Suprapubic skin (tissue), 4 donors: ENCODE results near the gene MEMO1.

Experiments
- EP300 ChIP-seq: sonication (generic); formaldehyde crosslinking; IDR thresholded peaks from one replicate; pipeline ENCODE4 v1.6.1; 2017; ENCODE audit warnings: antibody characterized with exemption
- POLR2A ChIP-seq, 2 donors: fragments of 450-650 bp; IDR thresholded peaks; one replicate each; pipeline ENCODE4 v1.6.1; 2017; ENCODE audit warnings: antibody characterized with exemption in 2 of 2, mild to moderate bottlenecking in 2 of 2, moderate library complexity in 2 of 2
- POLR2AphosphoS5 ChIP-seq, 3 donors: sonication (generic); formaldehyde crosslinking; IDR thresholded peaks; one replicate each; pipeline ENCODE4 v1.6.1; 2017; ENCODE audit warnings: antibody characterized with exemption in 3 of 3
- TF ChIP-seq, protein P1 (sequence below), 2 donors: fragments of 200-600 bp in 1 of 2; fragments of 450-650 bp in 1 of 2; sonication (generic) in 1 of 2; IDR thresholded peaks; one replicate each; pipeline ENCODE4 v1.5.1; 2016 to 2019; ENCODE audit warnings: antibody characterized with exemption in 2 of 2, mild to moderate bottlenecking in 1 of 2, moderate library complexity in 1 of 2

GRCh38 chr2:31853521-31853920 is 157.3 kb downstream of the MEMO1 start:
- TF ChIP-seq POLR2AphosphoS5 (IDR thresholded peaks at IDR 0.05) (no peak), EP300 (no peak), POLR2A (IDR thresholded peaks at IDR 0.05) (no peak)
- TF ChIP-seq, protein P1, sequence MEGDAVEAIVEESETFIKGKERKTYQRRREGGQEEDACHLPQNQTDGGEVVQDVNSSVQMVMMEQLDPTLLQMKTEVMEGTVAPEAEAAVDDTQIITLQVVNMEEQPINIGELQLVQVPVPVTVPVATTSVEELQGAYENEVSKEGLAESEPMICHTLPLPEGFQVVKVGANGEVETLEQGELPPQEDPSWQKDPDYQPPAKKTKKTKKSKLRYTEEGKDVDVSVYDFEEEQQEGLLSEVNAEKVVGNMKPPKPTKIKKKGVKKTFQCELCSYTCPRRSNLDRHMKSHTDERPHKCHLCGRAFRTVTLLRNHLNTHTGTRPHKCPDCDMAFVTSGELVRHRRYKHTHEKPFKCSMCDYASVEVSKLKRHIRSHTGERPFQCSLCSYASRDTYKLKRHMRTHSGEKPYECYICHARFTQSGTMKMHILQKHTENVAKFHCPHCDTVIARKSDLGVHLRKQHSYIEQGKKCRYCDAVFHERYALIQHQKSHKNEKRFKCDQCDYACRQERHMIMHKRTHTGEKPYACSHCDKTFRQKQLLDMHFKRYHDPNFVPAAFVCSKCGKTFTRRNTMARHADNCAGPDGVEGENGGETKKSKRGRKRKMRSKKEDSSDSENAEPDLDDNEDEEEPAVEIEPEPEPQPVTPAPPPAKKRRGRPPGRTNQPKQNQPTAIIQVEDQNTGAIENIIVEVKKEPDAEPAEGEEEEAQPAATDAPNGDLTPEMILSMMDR (IDR thresholded peaks at IDR 0.05) = no peak
